GM19438 (cell line): ENCODE data around the gene NEK1.
A peak's percentile ranks its signal among the peaks of the same experiment; 100 is the strongest.

ENCODE experiments used
- ATAC-seq: cut with Tn5 transposase; IDR thresholded peaks from one replicate; pipeline ENCODE4 v1.9.1; 2021; ENCODE audit warnings: low read depth; ENCODE audit not compliant: unreplicated experiment

The NEK1 gene, protein sequence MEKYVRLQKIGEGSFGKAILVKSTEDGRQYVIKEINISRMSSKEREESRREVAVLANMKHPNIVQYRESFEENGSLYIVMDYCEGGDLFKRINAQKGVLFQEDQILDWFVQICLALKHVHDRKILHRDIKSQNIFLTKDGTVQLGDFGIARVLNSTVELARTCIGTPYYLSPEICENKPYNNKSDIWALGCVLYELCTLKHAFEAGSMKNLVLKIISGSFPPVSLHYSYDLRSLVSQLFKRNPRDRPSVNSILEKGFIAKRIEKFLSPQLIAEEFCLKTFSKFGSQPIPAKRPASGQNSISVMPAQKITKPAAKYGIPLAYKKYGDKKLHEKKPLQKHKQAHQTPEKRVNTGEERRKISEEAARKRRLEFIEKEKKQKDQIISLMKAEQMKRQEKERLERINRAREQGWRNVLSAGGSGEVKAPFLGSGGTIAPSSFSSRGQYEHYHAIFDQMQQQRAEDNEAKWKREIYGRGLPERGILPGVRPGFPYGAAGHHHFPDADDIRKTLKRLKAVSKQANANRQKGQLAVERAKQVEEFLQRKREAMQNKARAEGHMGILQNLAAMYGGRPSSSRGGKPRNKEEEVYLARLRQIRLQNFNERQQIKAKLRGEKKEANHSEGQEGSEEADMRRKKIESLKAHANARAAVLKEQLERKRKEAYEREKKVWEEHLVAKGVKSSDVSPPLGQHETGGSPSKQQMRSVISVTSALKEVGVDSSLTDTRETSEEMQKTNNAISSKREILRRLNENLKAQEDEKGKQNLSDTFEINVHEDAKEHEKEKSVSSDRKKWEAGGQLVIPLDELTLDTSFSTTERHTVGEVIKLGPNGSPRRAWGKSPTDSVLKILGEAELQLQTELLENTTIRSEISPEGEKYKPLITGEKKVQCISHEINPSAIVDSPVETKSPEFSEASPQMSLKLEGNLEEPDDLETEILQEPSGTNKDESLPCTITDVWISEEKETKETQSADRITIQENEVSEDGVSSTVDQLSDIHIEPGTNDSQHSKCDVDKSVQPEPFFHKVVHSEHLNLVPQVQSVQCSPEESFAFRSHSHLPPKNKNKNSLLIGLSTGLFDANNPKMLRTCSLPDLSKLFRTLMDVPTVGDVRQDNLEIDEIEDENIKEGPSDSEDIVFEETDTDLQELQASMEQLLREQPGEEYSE (N-terminal part only)

DNA sequence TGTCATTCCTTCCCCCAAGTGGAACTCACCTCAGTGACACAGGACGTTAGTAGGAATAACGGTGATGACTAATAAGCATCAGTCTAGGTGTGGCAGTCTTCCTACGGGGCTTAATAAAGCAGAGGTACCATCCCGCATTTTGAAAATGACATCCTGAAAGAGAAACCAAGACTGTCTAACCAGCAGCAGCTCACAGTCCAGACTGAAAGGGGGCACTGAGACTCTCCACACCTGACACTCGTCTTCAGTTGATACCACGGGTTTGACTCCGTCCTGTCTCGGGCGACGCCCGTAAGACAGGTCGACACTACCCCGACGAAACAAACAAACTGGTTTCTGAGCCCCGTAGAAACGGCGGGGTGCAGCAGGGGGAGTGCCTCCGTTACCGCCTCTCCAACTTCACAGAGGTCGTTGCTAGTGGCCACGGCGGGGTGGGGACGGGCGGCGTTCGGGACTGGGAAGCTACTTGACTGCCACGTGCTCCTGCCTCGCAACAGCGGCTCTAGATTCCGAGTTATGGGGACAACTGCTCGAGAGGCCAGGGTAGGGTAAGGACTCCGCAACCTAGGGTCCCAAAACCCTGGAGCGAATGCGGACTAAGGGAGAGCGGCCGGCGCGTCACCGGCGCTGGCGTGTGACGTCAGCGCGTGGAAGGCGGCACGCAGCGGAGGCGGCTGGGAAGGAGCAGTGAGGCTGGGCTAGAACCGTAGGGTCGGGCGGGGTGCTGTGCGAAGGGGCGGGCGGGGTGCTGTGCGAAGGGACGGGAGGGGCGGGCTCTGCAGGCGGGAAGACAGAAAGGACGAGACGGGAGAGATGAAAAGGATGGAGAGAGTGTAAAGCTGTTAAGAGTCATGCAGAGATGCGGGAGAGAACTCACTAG lies at the start of gene NEK1:
Gene NEK1, minus strand, starts transcription at position 593 of the 880 bp plus-strand sequence. CDS start 9,953 bp downstream, outside the sequence.
- ATAC-seq = peak; percentile 93

DNA sequence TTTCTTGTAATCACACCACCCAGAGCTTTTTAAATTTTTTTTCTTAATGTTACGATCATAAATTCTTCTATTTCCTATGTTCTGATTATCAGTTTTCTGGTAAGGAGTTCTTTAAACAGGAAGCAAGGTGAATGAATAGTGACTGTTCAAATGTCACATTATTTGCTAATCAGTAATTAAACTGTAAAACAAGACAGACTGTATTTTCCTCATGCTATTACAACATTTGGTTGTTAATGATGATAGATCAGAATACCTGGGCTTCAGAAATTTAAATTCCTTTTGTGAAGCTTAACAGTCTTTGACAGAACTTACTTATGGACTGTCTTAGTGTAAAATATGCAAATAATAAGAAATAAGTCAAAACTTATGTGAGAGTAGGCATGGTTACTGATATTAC lies 49.4 kb upstream of the NEK1 start:
- ATAC-seq = no peak

- ATAC-seq = no peak
Measured at GRCh38 chr4:169660929-169661328, 48.5 kb upstream of the NEK1 start.

DNA sequence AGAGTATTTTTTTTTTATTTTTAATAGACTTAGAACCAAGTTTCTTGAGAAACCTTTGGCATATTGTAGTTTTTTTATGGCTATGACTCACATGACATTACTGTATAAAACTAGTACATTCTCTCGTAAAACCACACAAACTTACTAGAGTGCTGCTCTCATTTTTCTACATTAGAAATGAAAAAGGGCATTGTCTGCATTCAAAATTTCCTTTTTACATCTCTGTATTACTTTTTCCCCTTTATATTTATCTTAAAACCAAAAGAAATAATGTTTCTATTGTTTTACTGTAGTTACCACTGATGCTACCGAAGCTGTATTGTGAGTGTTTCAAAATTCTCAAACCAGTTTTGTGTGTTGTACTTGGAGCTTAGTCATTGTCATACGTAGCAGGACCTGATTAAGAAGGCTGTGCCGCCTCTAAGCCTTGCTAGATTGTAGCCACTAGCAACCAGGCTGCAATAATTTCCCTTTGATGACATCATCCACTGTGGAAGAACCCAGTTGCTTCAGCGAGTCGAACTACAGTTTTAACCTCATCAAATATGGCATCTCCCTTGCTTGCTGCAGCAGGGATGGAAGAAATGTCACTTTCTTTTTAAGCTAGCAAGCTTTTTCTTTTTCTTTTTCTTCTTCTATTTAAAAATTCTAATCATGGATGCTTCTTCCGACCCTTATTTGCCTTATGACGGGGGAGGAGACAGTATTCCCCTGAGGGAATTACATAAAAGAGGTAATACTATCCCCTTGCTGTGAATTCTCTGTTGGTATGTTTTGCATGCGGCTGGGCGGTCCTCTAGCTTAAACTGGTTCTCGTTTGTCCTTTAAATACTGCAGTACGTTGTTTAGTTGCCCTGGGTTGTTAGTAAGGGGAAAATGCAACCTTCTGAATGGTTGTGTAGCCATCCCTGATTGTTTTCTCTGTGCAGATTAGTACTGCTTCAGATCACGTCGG lies 47.6 kb upstream of the NEK1 start:
- peak; percentile 96 for ATAC-seq

DNA sequence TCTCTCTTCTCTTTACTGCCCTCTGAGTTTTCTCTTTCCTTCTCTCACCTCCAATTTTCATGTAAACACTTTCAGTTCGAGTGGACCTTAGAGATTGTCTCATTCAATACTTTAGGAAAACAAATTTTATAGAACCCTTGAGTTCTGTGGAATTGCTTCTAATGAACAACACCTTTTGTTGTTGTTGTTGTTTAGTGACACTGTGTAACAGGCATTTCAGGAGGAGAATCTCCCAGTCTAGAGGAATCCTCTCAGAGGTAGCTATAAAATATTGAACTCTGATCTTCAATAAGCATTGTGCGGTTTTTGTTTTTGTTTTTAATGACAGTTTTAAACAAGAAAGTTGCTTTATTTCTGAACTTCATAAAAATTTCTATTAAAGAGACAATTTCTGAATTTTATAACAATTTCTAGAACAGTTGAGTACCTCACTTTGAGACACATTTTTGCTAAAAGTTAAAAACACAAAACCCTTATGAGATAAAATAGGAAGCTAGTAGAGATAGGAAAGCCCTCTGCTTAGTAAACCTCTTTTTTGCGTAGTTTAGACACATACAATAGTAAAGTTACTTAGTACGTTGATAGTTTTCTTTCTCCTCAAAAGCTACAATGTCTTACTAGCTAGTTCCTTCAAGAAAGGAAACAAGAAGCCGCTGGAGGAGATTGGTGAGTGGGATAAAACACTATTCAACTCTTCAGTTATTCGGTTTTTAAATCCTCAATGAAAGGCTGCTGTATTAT lies 46.8 kb upstream of the NEK1 start:
- no peak for ATAC-seq

GRCh38 chr4:169658196-169658595 lies 45.8 kb upstream of the NEK1 start:
- no peak for ATAC-seq

DNA sequence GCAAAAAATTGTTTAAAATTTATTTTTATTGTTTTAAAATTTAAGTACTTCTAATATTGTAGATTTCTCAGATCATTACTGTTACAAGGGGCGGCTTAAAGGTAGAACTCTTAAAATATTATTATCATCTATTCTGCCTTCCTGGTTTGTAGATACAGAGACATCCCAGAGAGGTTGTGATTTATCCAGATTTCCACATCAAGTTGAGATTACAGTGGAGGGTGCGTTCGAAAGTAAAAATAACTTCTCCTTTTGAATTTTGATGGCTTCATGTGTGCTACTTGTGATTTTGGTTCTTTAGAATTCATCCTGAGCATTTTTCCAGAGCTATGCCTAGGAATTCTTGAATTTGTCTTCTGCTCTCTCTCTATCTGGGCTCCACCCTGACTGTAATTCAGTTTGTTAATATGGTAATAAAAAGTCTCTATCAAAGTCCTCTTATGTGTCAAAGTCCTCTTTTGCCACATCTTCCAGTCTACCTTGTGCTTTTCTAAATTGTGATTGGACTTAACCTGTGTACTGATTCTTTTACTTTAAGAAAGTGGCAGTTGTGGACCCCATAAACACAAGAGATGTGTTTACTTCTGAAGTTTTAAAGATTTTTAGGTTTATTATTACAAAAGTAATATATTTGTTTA lies 45.2 kb upstream of the NEK1 start:
- no peak for ATAC-seq

- no peak for ATAC-seq
Measured at GRCh38 chr4:169655401-169655800, 43.0 kb upstream of the NEK1 start.

GRCh38 chr4:169652535-169652934 lies 40.2 kb upstream of the NEK1 start:
- ATAC-seq = no peak

GRCh38 chr4:169650227-169650936 lies 38.0 kb upstream of the NEK1 start:
- no peak for ATAC-seq

DNA sequence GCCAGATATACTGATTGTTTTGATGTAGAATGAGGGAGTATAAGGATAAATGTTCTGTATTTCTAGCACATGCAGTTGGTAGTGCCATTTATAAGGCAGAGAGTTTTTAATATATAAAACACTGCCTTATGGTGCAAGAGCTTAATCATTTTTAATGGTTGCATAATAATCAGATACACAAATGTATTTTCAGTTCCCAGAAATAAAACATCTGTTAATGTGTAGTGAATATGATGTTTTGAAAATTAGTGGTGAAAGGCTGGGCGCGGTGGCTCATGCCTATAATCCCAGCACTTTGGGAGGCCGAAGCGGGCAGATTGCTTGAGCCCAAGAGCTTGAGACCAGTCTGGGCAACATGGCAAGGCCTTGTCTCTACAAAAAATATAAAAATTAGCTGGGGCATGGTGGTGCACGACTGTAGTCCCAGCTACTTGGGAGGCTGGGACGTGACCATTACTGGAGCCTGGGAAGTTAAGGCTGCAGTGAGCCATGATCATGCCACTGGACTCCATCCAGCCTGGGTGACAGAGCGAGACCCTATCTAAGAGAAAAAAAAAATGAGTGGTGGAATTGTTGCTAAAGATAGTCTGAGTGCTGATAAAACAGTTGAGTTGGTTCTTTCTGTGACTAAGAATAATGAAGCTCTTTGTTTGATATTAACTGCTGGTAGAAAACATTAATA lies 37.3 kb upstream of the NEK1 start:
- ATAC-seq = no peak

GRCh38 chr4:169645627-169646026 lies 33.2 kb upstream of the NEK1 start:
- ATAC-seq = no peak

DNA sequence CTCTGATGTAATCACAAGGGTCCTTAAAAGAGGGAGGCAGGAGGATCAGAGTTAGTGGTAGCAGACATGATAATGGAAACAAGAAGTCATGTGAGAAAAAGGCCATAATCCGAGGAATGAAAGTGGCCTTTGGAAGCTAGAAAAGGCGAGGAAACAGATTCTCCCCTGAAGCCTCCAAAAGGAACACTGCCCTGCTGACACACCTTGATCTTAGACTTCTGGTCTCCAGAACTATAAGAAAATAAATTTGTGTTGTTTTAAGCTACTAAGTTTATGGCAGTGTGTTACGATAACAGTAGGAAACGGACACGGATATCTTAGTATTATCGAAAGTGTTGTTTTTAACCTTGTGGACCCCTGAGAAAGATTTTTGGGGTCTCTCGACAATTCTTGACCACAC lies 32.4 kb upstream of the NEK1 start:
- no peak for ATAC-seq

- ATAC-seq = no peak
Measured at GRCh38 chr4:169640261-169640870, 28.0 kb upstream of the NEK1 start.

- ATAC-seq = no peak
Measured at GRCh38 chr4:169634975-169635374, 22.6 kb upstream of the NEK1 start.

DNA sequence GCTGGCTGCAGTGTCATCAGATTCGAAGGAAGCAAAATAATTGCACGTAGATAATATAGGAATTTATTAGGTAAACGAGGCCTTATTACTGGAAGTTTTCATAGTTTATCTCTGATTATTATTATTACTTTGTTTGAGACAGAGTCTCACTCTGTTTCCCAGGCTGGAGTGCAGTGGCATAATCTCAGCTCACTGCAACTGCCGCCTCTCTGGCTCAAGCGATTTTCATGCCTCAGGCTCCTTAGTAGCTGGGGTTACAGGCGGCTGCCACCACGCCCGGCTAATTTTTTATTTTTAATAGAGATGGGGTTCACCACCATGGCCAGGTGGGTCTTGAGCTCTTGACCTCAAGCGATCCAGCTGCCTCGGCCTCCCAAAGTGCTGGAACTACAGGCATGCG lies 20.5 kb upstream of the NEK1 start:
- no peak for ATAC-seq
